Spleen (tissue), 7 donors: ENCODE data around the gene DTL.

ENCODE experiments used
- POLR2A ChIP-seq, 3 donors: fragments of 450-650 bp; IDR thresholded peaks; one replicate each; pipeline ENCODE4 v1.5.1; 2017; ENCODE audit warnings: antibody characterized with exemption in 3 of 3, mild to moderate bottlenecking in 1 of 3
- TF ChIP-seq, protein P1 (sequence below), 11 experiments: fragments of 200-600 bp in 7 of 11; fragments of 450-650 bp in 4 of 11; sonication (generic) in 4 of 11; IDR thresholded peaks in 8 of 11; conservative IDR thresholded peaks in 3 of 11; 1 replicate in 7 of 11; 2 replicates in 4 of 11; pipeline versions ENCODE4 v1.4.0 to v1.8.0; 2016 to 2021; ENCODE audit warnings: antibody characterized with exemption in 11 of 11, inconsistent platforms in 4 of 11, mild to moderate bottlenecking in 1 of 11
- donor health status: DM: no; HTN: no; CAD: no; lungs with moderate emphysema.
- donor health status: DM: no; HTN: no; CAD: no.
- donor health status: DM: no; HTN: no; CAD: no.

DNA sequence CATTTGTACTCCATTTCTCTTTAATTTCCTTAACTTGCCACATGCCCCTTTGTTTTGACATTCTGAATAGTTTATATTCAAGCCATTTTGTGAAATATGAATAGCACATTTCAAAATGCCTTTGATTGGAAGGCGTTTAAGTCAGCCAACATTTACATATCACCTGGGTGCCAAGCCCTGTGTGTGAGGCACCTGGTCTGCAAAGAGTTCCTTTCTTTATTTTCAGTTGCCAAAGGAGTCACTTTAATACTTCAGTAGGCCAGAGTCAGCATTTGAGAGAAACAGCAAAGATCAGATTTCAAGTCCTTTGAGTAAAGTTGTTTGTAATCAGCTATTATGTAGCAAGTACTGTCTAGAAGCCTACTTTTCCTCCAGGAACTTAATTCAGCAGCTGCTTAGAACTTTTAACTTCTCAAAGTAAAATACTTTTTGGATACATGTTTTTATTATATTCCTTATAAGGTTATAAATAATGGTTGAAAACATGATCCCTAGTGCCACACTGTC is 70.8 kb downstream of the DTL start:
- TF ChIP-seq, protein P1, sequence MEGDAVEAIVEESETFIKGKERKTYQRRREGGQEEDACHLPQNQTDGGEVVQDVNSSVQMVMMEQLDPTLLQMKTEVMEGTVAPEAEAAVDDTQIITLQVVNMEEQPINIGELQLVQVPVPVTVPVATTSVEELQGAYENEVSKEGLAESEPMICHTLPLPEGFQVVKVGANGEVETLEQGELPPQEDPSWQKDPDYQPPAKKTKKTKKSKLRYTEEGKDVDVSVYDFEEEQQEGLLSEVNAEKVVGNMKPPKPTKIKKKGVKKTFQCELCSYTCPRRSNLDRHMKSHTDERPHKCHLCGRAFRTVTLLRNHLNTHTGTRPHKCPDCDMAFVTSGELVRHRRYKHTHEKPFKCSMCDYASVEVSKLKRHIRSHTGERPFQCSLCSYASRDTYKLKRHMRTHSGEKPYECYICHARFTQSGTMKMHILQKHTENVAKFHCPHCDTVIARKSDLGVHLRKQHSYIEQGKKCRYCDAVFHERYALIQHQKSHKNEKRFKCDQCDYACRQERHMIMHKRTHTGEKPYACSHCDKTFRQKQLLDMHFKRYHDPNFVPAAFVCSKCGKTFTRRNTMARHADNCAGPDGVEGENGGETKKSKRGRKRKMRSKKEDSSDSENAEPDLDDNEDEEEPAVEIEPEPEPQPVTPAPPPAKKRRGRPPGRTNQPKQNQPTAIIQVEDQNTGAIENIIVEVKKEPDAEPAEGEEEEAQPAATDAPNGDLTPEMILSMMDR (IDR thresholded peaks at IDR 0.05 in 8 of 11, conservative IDR thresholded peaks at IDR 0.05 in 3 of 11) = no peak
- TF ChIP-seq POLR2A (IDR thresholded peaks at IDR 0.05) = no peak
